SK-N-SH (cell line): Measurements from ENCODE around the gene EFNB2. TPM values are rescaled to one million over a fixed set of nuclear protein-coding genes. Genes with fewer than 3 reads are reported as not detected.

ENCODE experiments used
- CTCF ChIA-PET: fragments of 300-600, 350-600 bp; formaldehyde crosslinking; extraction: SDS; loops from one replicate; lab custom pipeline; 2021; lab: Yijun Ruan, JAX
- POLR2A ChIA-PET: fragments of 350-600 bp; sonication (Branson Sonifier 250); formaldehyde crosslinking; extraction: SDS; loops from one replicate; lab custom pipeline; 2020; ENCODE audit warnings: antibody characterized with exemption, inconsistent platforms; lab: Yijun Ruan, JAX
- DNase-seq: peaks from one replicate; pipeline ENCODE4 v3.0.0; 2012
- H2AFZ ChIP-seq: fragments of 200-600 bp; sonication (generic); 2 replicates; pipeline ENCODE4 v1.8.1; 2016; ENCODE audit warnings: antibody characterized with exemption, mild to moderate bottlenecking, low read depth
- H3F3A ChIP-seq: fragments of 200-600 bp; sonication (generic); replicated peaks from 2 replicates; pipeline ENCODE3; 2016; ENCODE audit warnings: antibody characterized with exemption, mild to moderate bottlenecking; ENCODE audit not compliant: insufficient read depth
- H3K27ac ChIP-seq, 2 experiments: fragments of 200-500 bp in 1 of 2; fragments of 200-600 bp in 1 of 2; sonication (Bioruptor generic) in 1 of 2; sonication (generic), shearing (Covaris generic) in 1 of 2; 2 replicates each; pipeline versions ENCODE4 v1.5.1 to v1.6.1; 2014 to 2016; ENCODE audit warnings: low read depth in 2 of 2, inconsistent platforms in 1 of 2, low read length in 1 of 2, mild to moderate bottlenecking in 1 of 2, mixed read lengths in 1 of 2
- H3K27me3 ChIP-seq: fragments of 200-600 bp; sonication (generic), shearing (Covaris generic); 2 replicates; pipeline ENCODE4 v1.6.1; 2016; ENCODE audit warnings: mixed run types; ENCODE audit not compliant: insufficient read depth
- H3K36me3 ChIP-seq, 2 experiments: fragments of 200-500 bp in 1 of 2; fragments of 200-600 bp in 1 of 2; sonication (Bioruptor generic) in 1 of 2; sonication (generic) in 1 of 2; replicated peaks in 1 of 2; 2 replicates each; pipeline versions ENCODE3 to v1.5.1; 2014 to 2016; ENCODE audit warnings: low read length in 1 of 2, mild to moderate bottlenecking in 1 of 2; ENCODE audit not compliant: insufficient read depth in 2 of 2, control insufficient read depth in 1 of 2
- H3K4me1 ChIP-seq, 2 experiments: fragments of 200-500 bp in 1 of 2; fragments of 200-600 bp in 1 of 2; sonication (Bioruptor generic) in 1 of 2; sonication (generic), shearing (Covaris generic) in 1 of 2; 2 replicates each; pipeline versions ENCODE4 v1.5.1 to v1.6.1; 2014 to 2016; ENCODE audit warnings: low read depth in 1 of 2, low read length in 1 of 2, mixed run types in 1 of 2; ENCODE audit not compliant: insufficient read depth in 2 of 2, control insufficient read depth in 1 of 2
- H3K4me2 ChIP-seq: fragments of 200-600 bp; sonication (generic), shearing (Covaris generic); 2 replicates; pipeline ENCODE4 v1.6.1; 2017; ENCODE audit warnings: mixed run types
- H3K4me3 ChIP-seq, 2 experiments: fragments of 200-500 bp in 1 of 2; fragments of 200-600 bp in 1 of 2; sonication (Bioruptor generic) in 1 of 2; sonication (generic), shearing (Covaris generic) in 1 of 2; 2 replicates each; pipeline versions ENCODE4 v1.5.1 to v1.8.1; 2014 to 2016; ENCODE audit warnings: low read depth in 2 of 2, inconsistent platforms in 1 of 2, low read length in 1 of 2, mild to moderate bottlenecking in 1 of 2, mixed read lengths in 1 of 2, moderate library complexity in 1 of 2
- H3K79me2 ChIP-seq: fragments of 200-600 bp; sonication (generic); 2 replicates; pipeline ENCODE4 v1.8.1; 2017; ENCODE audit warnings: mild to moderate bottlenecking; ENCODE audit not compliant: insufficient read depth
- H3K9ac ChIP-seq: fragments of 200-600 bp; sonication (generic); 2 replicates; pipeline ENCODE4 v1.6.1; 2017; ENCODE audit warnings: mixed run types
- H3K9me2 ChIP-seq: fragments of 200-600 bp; sonication (generic); 2 replicates; pipeline ENCODE4 v1.6.1; 2017; ENCODE audit warnings: mixed run types
- H3K9me3 ChIP-seq: fragments of 200-600 bp; sonication (generic); 2 replicates; pipeline ENCODE4 v1.6.1; 2017; ENCODE audit warnings: mixed run types, mild to moderate bottlenecking, moderate library complexity
- H4K20me1 ChIP-seq: fragments of 200-600 bp; sonication (generic); 2 replicates; pipeline ENCODE4 v1.6.1; 2017; ENCODE audit warnings: mild to moderate bottlenecking, mixed run types; ENCODE audit not compliant: insufficient read depth
- CHD2 ChIP-seq: fragments of 150-350 bp; IDR thresholded peaks from 2 replicates; pipeline ENCODE4 v1.6.1; 2018; ENCODE audit warnings: low read length; ENCODE audit not compliant: partially characterized antibody
- CTCF ChIP-seq: fragments of 200-600 bp; sonication (generic); IDR thresholded peaks from 2 replicates; pipeline ENCODE4 v1.6.1; 2017; ENCODE audit warnings: antibody characterized with exemption, mild to moderate bottlenecking, moderate library complexity
- EP300 ChIP-seq, 2 experiments: IDR thresholded peaks; 2 replicates each; pipeline versions ENCODE4 v1.4.0 to v1.6.1; 2012; ENCODE audit warnings: borderline replicate concordance in 1 of 2, low read depth in 1 of 2, low read length in 1 of 2
- FOSL2 ChIP-seq: IDR thresholded peaks from 2 replicates; pipeline ENCODE4 v1.4.0; 2012; ENCODE audit warnings: low read depth, mild to moderate bottlenecking, moderate library complexity, borderline replicate concordance
- FOXJ3 ChIP-seq: sonication (generic); formaldehyde crosslinking; IDR thresholded peaks from 2 replicates; pipeline ENCODE4 v1.5.1; 2020; ENCODE audit warnings: mild to moderate bottlenecking, missing genetic modification reagents
- FOXM1 ChIP-seq: IDR thresholded peaks from 2 replicates; pipeline ENCODE4 v1.4.0; 2012; ENCODE audit warnings: low read depth, mild to moderate bottlenecking
- GABPA ChIP-seq: IDR thresholded peaks from 2 replicates; pipeline ENCODE4 v1.4.0; 2012; ENCODE audit warnings: low read depth, mild to moderate bottlenecking
- GATA2 ChIP-seq: sonication (generic); formaldehyde crosslinking; IDR thresholded peaks from 2 replicates; pipeline ENCODE4 v1.5.0; 2020; ENCODE audit warnings: mild to moderate bottlenecking, missing genetic modification reagents
- IRF3 ChIP-seq: fragments of 150-350 bp; IDR thresholded peaks from 2 replicates; pipeline ENCODE4 v1.6.1; 2016; ENCODE audit warnings: mild to moderate bottlenecking, low read depth, low read length
- JUND ChIP-seq: IDR thresholded peaks from 2 replicates; pipeline ENCODE4 v1.4.0; 2012
- MXI1 ChIP-seq: IDR thresholded peaks from 2 replicates; pipeline ENCODE4 v1.6.1; 2012; ENCODE audit warnings: mild to moderate bottlenecking, low read depth, low read length, improper control_type of control experiment
- NFIC ChIP-seq: IDR thresholded peaks from 2 replicates; pipeline ENCODE4 v1.4.0; 2012; ENCODE audit warnings: borderline replicate concordance
- RAD21 ChIP-seq: IDR thresholded peaks from 2 replicates; pipeline ENCODE4 v1.6.1; 2012; ENCODE audit warnings: mild to moderate bottlenecking, low read length
- RCOR1 ChIP-seq: fragments of 150-350 bp; IDR thresholded peaks from 2 replicates; pipeline ENCODE4 v1.6.1; 2017; ENCODE audit warnings: antibody characterized with exemption, low read length
- REST ChIP-seq: IDR thresholded peaks from 2 replicates; pipeline ENCODE4 v1.6.1; 2012; ENCODE audit warnings: mild to moderate bottlenecking, low read depth, low read length, moderate library complexity
- RFX5 ChIP-seq: IDR thresholded peaks from 2 replicates; pipeline ENCODE4 v1.6.1; 2012; ENCODE audit warnings: mild to moderate bottlenecking, improper control_type of control experiment, low read length
- SIN3A ChIP-seq: IDR thresholded peaks from 2 replicates; pipeline ENCODE4 v1.6.1; 2012; ENCODE audit warnings: low read depth, mild to moderate bottlenecking, low read length, moderate library complexity, borderline replicate concordance
- SMC3 ChIP-seq: IDR thresholded peaks from 2 replicates; pipeline ENCODE4 v1.6.1; 2012; ENCODE audit warnings: low read depth, low read length, improper control_type of control experiment
- TCF12 ChIP-seq: IDR thresholded peaks from 2 replicates; pipeline ENCODE4 v1.4.0; 2012
- TEAD4 ChIP-seq: IDR thresholded peaks from 2 replicates; pipeline ENCODE4 v1.4.0; 2012; ENCODE audit warnings: mild to moderate bottlenecking, borderline replicate concordance; ENCODE audit not compliant: insufficient read depth
- USF2 ChIP-seq: fragments of 150-350 bp; IDR thresholded peaks from 2 replicates; pipeline ENCODE4 v1.6.1; 2017; ENCODE audit warnings: antibody characterized with exemption, low read length, low read depth, borderline replicate concordance
- ZBTB33 ChIP-seq: IDR thresholded peaks from 2 replicates; pipeline ENCODE4 v1.4.0; 2012; ENCODE audit warnings: low read depth, borderline replicate concordance
- polyA plus RNA-seq, 3 experiments: library from polyadenylated mRNA; depleted of rRNA; stranded (reverse); fragments of >200 nt; gene quantifications; 2 replicates each; pipeline ENCODE4 v1.2.3, GENCODE V29; 2012

EFNB2 gene
- polyA plus RNA-seq, 1 of the 3 experiments (the other 2 are of a cell fraction) = 3.0 TPM

- TF ChIP-seq REST (no peak), CTCF (no peak), EP300 (IDR thresholded peaks at IDR 0.05; ENCODE audit: borderline replicate concordance in 1 of 2, low read depth in 1 of 2, low read length in 1 of 2) (no peak)
Measured at GRCh38 chr13:106581225-106581624, 45.8 kb upstream of the EFNB2 start (continued).

- no peaks in the 10 kb centered on the region for H4K20me1 ChIP-seq
- POLR2A ChIA-PET = no interaction called here
- H3K4me3 ChIP-seq = no peak overlapping the region
- H2AFZ ChIP-seq = no peak overlapping the region
- H3K9me3 ChIP-seq = no peaks in the 10 kb centered on the region
- no peak for DNase-seq
- no peak overlapping the region for H3K4me2 ChIP-seq
- H3K79me2 ChIP-seq = no peaks in the 10 kb centered on the region
- H3K9ac ChIP-seq = no peak overlapping the region
- no peaks in the 10 kb centered on the region for H3K36me3 ChIP-seq
- no peaks in the 10 kb centered on the region; the same call in 1 of the 2 replicates for H3K27me3 ChIP-seq
- H3K9me2 ChIP-seq = no peaks in the 10 kb centered on the region
- CTCF ChIA-PET = interaction anchor here (0.7 to 2.2 kb wide), 3 partner anchors 44 to 594 kb away, joined by 3 to 7 read pairs (median 4); no protein-coding TSS in a partner anchor
- H3K27ac ChIP-seq = no peak overlapping the region
- no peak for TF ChIP-seq GATA2 (CRISPR knock-in tag)
- no peak for TF ChIP-seq FOSL2
- no peak for TF ChIP-seq RCOR1
- TF ChIP-seq GABPA = no peak
- TF ChIP-seq TCF12 = no peak
- TF ChIP-seq FOXJ3 (CRISPR knock-in tag) = no peak
- no peak for TF ChIP-seq RAD21
- TF ChIP-seq USF2 = no peak
- TF ChIP-seq MXI1 = no peak
- no peak for TF ChIP-seq ZBTB33
- no peak for TF ChIP-seq CHD2
- no peak for TF ChIP-seq FOXM1
- TF ChIP-seq SIN3A = no peak
- TF ChIP-seq RFX5 = no peak
- TF ChIP-seq EP300 (IDR thresholded peaks at IDR 0.05; ENCODE audit: borderline replicate concordance in 1 of 2, low read depth in 1 of 2, low read length in 1 of 2) = no peak
- no peak for TF ChIP-seq JUND
- no peak for TF ChIP-seq SMC3
- TF ChIP-seq TEAD4 = no peak
- no peak for TF ChIP-seq NFIC
- no peak for TF ChIP-seq IRF3
- no peaks in the 10 kb centered on the region for H3F3A ChIP-seq
- no peaks in the 10 kb centered on the region for H3K4me1 ChIP-seq
Measured at GRCh38 chr13:106575896-106576295, 40.4 kb upstream of the EFNB2 start.
